Ecto neural progenitor cell (in vitro differentiated cells): Measurements from ENCODE around the gene LSM14A.

Experiments used
- DNase-seq: peaks from one replicate; pipeline ENCODE4 v3.0.0-alpha.2; 2018; ENCODE audit warnings: low spot score

Gene LSM14A

GRCh38 chr19:34255546-34255945 is 83.2 kb downstream of the LSM14A start:
- DNase-seq = no peak

- no peak for DNase-seq
Observed at GRCh38 chr19:34256835-34257558, 84.7 kb downstream of the LSM14A start.

GRCh38 chr19:34257559-34257924 is 85.2 kb downstream of the LSM14A start:
- no peak for DNase-seq

GRCh38 chr19:34259367-34260095 is 87.2 kb downstream of the LSM14A start:
- no peak for DNase-seq

- DNase-seq = no peak
Observed at GRCh38 chr19:34260771-34261173, 88.5 kb downstream of the LSM14A start.

GRCh38 chr19:34261334-34262109 is 89.2 kb downstream of the LSM14A start:
- no peak for DNase-seq

GRCh38 chr19:34263745-34264237 is 91.5 kb downstream of the LSM14A start:
- no peak for DNase-seq

- no peak for DNase-seq
Observed at GRCh38 chr19:34265221-34265650, 92.9 kb downstream of the LSM14A start.

GRCh38 chr19:34269081-34269480 is 96.8 kb downstream of the LSM14A start:
- no peak for DNase-seq

GRCh38 chr19:34269489-34269888 is 97.2 kb downstream of the LSM14A start:
- no peak for DNase-seq

GRCh38 chr19:34269968-34270621 is 97.8 kb downstream of the LSM14A start:
- DNase-seq = no peak

GRCh38 chr19:34273121-34273520 is 100.8 kb downstream of the LSM14A start:
- no peak for DNase-seq

GRCh38 chr19:34274284-34274826 is 102.1 kb downstream of the LSM14A start:
- DNase-seq = no peak

GRCh38 chr19:34274827-34275625 is 102.7 kb downstream of the LSM14A start:
- no peak for DNase-seq

- no peak for DNase-seq
Observed at GRCh38 chr19:34275705-34276104, 103.4 kb downstream of the LSM14A start.

GRCh38 chr19:34276614-34277013 is 104.3 kb downstream of the LSM14A start:
- DNase-seq = no peak

GRCh38 chr19:34277244-34277643 is 104.9 kb downstream of the LSM14A start:
- DNase-seq = no peak

- no peak for DNase-seq
Observed at GRCh38 chr19:34278783-34279182, 106.5 kb downstream of the LSM14A start.
